ENCODE results near the gene PRPF6.

The PRPF6 gene

GRCh38 chr20:63963784-63964301 lies 17.1 kb upstream of the PRPF6 start:
- DNase-seq (ENCODE audit: extremely low read depth, low read depth): no peak
- no peak for TF ChIP-seq CTCF (IDR thresholded peaks at IDR 0.05; ENCODE audit: low read depth, low read length)

- no peak for TF ChIP-seq CTCF (IDR thresholded peaks at IDR 0.05; ENCODE audit: low read depth, low read length)
- DNase-seq (ENCODE audit: extremely low read depth, low read depth): no peak
These were observed 16.5 kb upstream of the PRPF6 start for GRCh38 chr20:63964412-63964811.

- DNase-seq (ENCODE audit: extremely low read depth, low read depth): no peak
- no peak for TF ChIP-seq CTCF (IDR thresholded peaks at IDR 0.05; ENCODE audit: low read depth, low read length)
These were observed 14.6 kb upstream of the PRPF6 start for GRCh38 chr20:63966172-63966943.

- DNase-seq (ENCODE audit: extremely low read depth, low read depth): no peak
- TF ChIP-seq CTCF (IDR thresholded peaks at IDR 0.05; ENCODE audit: low read depth, low read length): no peak
These were observed 14.0 kb upstream of the PRPF6 start for GRCh38 chr20:63966944-63967322.

GRCh38 chr20:63967330-63968135 lies 13.4 kb upstream of the PRPF6 start:
- DNase-seq (ENCODE audit: extremely low read depth, low read depth): no peak
- TF ChIP-seq CTCF (IDR thresholded peaks at IDR 0.05; ENCODE audit: low read depth, low read length): no peak

GRCh38 chr20:63968136-63968927 lies 12.6 kb upstream of the PRPF6 start:
- DNase-seq (ENCODE audit: extremely low read depth, low read depth): no peak
- no peak for TF ChIP-seq CTCF (IDR thresholded peaks at IDR 0.05; ENCODE audit: low read depth, low read length)
